Measurements from ENCODE around the gene CEP57.

The CEP57 gene

GRCh38 chr11:95790123-95790932 is at the start of gene CEP57 (continued):
- TF ChIP-seq ZBTB11 (tag by site-specific recombination; conservative IDR thresholded peaks at IDR 0.05; ENCODE audit: low read depth) = no peak
- TF ChIP-seq ZNF169 (tag by site-specific recombination; IDR thresholded peaks at IDR 0.05) = no peak
- peak; percentile 94 for TF ChIP-seq ZNF692 (tag by site-specific recombination; IDR thresholded peaks at IDR 0.05)
- TF ChIP-seq ZNF785 (tag by site-specific recombination; IDR thresholded peaks at IDR 0.05) = no peak
- TF ChIP-seq ZNF658 (tag by site-specific recombination; IDR thresholded peaks at IDR 0.05) = no peak
- TF ChIP-seq ZNF223 (tag by site-specific recombination; IDR thresholded peaks at IDR 0.05) = no peak
- TF ChIP-seq ZNF19 (tag by site-specific recombination; IDR thresholded peaks at IDR 0.05; ENCODE audit: low read depth) = no peak
- TF ChIP-seq SP2 (tag by site-specific recombination; IDR thresholded peaks at IDR 0.05) = peak; percentile 43
- no peak for TF ChIP-seq ZNF510 (tag by site-specific recombination; IDR thresholded peaks at IDR 0.05; ENCODE audit: insufficient replicate concordance)
- no peak for TF ChIP-seq ZNF660 (tag by site-specific recombination; IDR thresholded peaks at IDR 0.05)
- peak; percentile 74 for TF ChIP-seq YY1 (tag by site-specific recombination; IDR thresholded peaks at IDR 0.05)
- TF ChIP-seq ZFP69B (tag by site-specific recombination; IDR thresholded peaks at IDR 0.05) = peak; percentile 84
- TF ChIP-seq ZNF473 (tag by site-specific recombination; IDR thresholded peaks at IDR 0.05) = no peak
- TF ChIP-seq ZFP3 (tag by site-specific recombination; IDR thresholded peaks at IDR 0.05; ENCODE audit: low read depth) = no peak
- peak; percentile 70; the same call in 1 of the 2 replicates for TF ChIP-seq ZBTB10 (tag by site-specific recombination; IDR thresholded peaks at IDR 0.05)
- TF ChIP-seq ZBTB20 (tag by site-specific recombination; IDR thresholded peaks at IDR 0.05) = peak; percentile 63
- no peak for TF ChIP-seq ZNF792 (tag by site-specific recombination; IDR thresholded peaks at IDR 0.05)
- peak; percentile 88 for TF ChIP-seq EGR2 (tag by site-specific recombination; IDR thresholded peaks at IDR 0.05; ENCODE audit: low read depth)
- 0 out of 2 replicates have a peak, but pooled peaks have one; percentile 13 for TF ChIP-seq FEZF1 (tag by site-specific recombination; IDR thresholded peaks at IDR 0.05)
- TF ChIP-seq ZNF488 (tag by site-specific recombination; IDR thresholded peaks at IDR 0.05) = no peak
- no peak for TF ChIP-seq REST (tag by site-specific recombination; IDR thresholded peaks at IDR 0.05)
- no peak for TF ChIP-seq ZSCAN5A (tag by site-specific recombination; IDR thresholded peaks at IDR 0.05)
- no peak for TF ChIP-seq ZFP41 (tag by site-specific recombination; IDR thresholded peaks at IDR 0.05; ENCODE audit: borderline replicate concordance)
- TF ChIP-seq ZBTB7A (tag by site-specific recombination; IDR thresholded peaks at IDR 0.05; ENCODE audit: low read depth) = 0 out of 2 replicates have a peak, but pooled peaks have one; percentile 16
- TF ChIP-seq ZSCAN16 (tag by site-specific recombination; IDR thresholded peaks at IDR 0.05) = no peak
